ENCODE measurements around the gene HYI.

- TF ChIP-seq POLR2A (IDR thresholded peaks at IDR 0.05; ENCODE audit: low read depth, low read length) (no peak), TAF1 (IDR thresholded peaks at IDR 0.05; ENCODE audit: low read depth, low read length) (no peak), SPI1 (IDR thresholded peaks at IDR 0.05; ENCODE audit: low read depth, low read length) (no peak), PAX5 (IDR thresholded peaks at IDR 0.05; ENCODE audit: insufficient read depth, low read length, severe bottlenecking) (no peak), POLR2AphosphoS5 (IDR thresholded peaks at IDR 0.05; ENCODE audit: low read depth, low read length) (no peak)
Measured at GRCh38 chr1:43442756-43443155, 11.0 kb downstream of the HYI start.

Measured in GM12891 (cell line).